T follicular helper cell (primary cell): ENCODE results near the gene AMN1.
"Not testable (repeated sequence)": the region's sequence is repeated elsewhere in the genome, so short reads cannot be mapped to it uniquely, and the experiment has no call there.

Experiments used
- DNase-seq: peaks from one replicate; pipeline ENCODE4 v3.0.0-alpha.2; 2020; ENCODE audit warnings: low read depth
- total RNA-seq, 2 experiments: gene quantifications; one replicate each; lab custom pipeline; 2026; lab: John Stamatoyannopoulos, UW

The AMN1 gene
- total RNA-seq = 3.3 to 10.1 reads per million in 2 experiments

- peak; percentile 93 for DNase-seq
Measured at GRCh38 chr12:31728917-31729640, at the start of gene AMN1. Gene AMN1, minus strand, starts transcription at chr12:31729021. Its CDS starts 13 bp downstream, at chr12:31729008.

DNA sequence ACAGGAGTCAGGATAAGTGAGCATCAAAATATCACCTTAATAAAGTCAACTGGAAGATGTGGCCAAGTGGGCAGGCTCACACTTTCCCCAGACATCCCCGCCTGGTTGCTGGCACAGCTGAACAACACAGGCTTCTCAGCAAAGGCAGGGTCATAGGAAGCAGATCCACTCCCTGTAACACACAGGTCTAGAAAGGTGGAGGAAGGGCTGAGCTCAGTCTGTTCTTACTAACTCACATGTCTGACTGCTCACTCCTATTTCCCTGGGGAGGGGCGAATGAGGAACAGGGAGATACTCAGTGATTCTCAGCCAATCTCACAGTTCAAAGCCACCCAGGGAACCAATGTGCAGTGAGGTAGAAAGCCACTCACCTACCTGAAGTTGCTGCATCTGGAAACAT is 45.0 kb upstream of the AMN1 start:
- DNase-seq = no peak

- no peak for DNase-seq
Measured at GRCh38 chr12:31773223-31773750, 44.5 kb upstream of the AMN1 start.

- no peak for DNase-seq
Measured at GRCh38 chr12:31772685-31773222, 43.9 kb upstream of the AMN1 start.

GRCh38 chr12:31772186-31772585 is 43.4 kb upstream of the AMN1 start:
- DNase-seq = no peak

GRCh38 chr12:31768046-31768445 is 39.2 kb upstream of the AMN1 start:
- DNase-seq = no peak

GRCh38 chr12:31765931-31766330 is 37.1 kb upstream of the AMN1 start:
- no peak for DNase-seq

- no peak for DNase-seq
Measured at GRCh38 chr12:31759632-31760459, 31.0 kb upstream of the AMN1 start.

DNA sequence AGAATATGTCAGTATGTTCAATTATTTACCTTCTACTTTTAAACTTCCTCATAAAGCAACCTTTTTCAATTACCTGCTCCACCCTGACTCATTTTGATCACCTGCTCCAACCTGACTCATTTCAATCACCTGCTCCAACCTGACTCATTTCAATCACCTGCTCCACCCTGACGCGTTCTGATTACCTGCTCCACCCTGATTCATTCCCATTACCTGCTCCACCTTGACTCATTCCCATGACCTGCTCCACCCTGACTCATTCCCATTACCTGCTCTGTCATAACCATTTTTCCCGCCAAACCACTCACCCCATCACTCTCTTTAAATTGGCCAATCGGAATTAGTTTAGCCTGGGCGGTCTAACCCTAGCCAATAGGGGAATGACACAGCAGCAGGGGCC is 29.5 kb upstream of the AMN1 start:
- not testable (repeated sequence) for DNase-seq

- DNase-seq = no peak
Measured at GRCh38 chr12:31756977-31757420, 28.2 kb upstream of the AMN1 start.

DNA sequence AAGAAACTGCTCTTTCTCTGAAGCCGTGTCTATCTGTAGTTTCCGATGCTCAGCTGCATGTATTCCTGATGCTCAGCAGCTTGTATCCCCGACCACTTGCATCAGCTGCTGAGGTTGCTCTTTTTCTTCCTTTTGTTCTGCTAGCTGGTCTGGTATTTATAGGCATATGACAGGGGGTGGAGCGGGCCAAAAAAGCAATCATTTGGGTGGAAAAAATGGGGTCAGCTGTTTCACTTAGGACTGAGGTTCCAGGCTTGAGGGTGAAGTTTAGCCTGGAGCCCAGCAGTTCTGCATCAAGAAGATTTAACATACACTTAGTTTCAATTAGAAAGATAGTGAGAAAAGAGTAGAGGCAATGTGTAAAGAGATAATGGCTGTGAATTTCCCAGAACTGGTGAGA is 23.6 kb upstream of the AMN1 start:
- no peak for DNase-seq

DNA sequence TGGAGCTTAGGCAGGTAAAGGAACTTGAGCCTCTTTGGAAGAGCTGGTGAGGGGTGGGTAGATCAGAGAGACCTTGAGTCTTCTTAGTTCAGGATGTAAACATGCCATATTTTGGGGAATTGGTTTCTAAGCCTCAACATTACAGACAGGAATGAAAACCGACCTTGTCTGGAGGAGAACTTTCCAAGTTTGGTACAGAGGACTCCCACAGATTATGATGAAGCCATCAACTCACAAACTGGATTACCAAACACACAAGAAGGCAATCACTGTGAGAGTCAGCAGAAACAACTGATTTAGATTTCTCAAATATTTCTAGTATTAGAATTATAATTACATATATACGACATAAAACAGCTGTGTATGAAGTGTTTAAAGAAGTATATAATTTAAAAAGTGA is 22.3 kb upstream of the AMN1 start:
- DNase-seq = no peak

GRCh38 chr12:31750747-31751039 is 21.9 kb upstream of the AMN1 start:
- no peak for DNase-seq

- DNase-seq = no peak
Measured at GRCh38 chr12:31749024-31749704, 20.3 kb upstream of the AMN1 start.

- no peak for DNase-seq
Measured at GRCh38 chr12:31745242-31745641, 16.4 kb upstream of the AMN1 start.

DNA sequence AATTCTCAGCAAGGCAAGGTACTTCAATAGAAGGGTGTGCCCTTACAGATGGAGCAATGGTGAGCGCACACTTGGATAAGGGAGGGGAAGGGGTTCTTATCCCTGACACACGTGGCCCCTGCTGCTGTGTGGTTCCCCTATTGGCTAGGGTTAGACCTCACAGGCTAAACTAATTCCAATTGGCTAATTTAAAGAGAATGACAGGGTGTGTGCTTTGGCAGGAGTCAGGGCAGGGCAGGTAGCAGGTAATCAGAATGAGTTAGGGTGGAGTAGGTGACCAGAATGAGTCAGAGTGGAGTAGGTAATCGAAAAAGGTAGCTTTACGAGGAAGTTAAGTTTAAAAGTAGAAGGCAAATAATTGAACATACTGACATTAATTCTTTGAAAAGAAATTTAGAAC is 15.5 kb upstream of the AMN1 start:
- not testable (repeated sequence) for DNase-seq

DNA sequence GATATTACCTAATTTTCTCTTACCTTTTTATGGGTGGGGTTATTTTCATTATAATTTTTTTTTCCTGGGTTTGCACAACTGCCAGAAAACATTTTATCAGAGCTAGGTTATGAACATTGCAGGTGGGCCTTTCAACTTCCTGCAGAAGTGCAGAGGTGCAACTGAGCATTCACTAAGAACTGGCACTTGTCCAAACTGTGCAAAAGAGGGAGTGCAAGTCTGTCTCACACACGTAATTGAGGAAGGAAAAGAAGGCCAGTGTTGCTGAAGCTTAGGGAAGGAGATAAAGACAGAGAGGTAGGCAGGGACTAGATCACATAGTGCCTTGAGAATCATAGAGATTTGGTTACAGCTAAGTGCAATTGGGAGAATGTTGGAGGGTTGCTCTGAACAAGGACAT is 14.1 kb upstream of the AMN1 start:
- DNase-seq = no peak

DNA sequence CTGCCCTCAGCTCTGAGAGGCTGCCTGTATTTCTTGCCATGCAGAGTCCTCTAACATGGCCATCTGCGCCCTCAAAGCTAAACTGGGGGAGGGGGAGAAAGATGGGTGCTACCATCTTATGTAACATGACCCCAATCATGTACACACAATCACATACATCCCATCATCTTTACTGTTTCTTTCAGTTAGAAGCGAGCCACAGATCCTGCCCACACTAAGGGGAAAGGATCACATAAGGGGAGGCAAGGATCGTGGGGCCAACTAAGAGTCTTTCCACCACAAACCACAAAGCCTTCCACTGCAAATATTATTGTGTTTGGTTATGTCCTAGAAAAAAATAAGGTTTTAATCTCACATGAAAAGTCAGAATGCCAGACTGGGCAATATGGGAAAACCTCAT is 11.8 kb upstream of the AMN1 start:
- no peak for DNase-seq

DNA sequence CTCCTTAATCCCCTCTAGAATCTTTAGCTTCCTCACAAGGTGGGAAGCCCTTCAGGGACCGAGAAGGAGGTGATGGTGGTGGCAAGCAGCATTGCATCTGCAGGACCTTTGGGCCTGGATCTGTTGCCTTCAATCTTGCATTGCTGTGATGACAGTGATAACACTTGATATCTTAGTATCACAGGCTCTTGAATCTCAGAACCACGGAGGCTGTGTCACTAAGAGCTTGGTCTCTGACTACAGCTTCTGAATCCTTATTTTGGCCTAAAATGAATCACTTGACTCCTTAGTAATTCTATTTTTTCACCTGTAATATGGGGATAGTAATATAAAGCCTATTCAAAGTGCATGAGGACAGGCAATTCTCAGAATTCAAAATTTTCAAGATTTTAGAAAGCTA is 8.9 kb upstream of the AMN1 start:
- no peak for DNase-seq

DNA sequence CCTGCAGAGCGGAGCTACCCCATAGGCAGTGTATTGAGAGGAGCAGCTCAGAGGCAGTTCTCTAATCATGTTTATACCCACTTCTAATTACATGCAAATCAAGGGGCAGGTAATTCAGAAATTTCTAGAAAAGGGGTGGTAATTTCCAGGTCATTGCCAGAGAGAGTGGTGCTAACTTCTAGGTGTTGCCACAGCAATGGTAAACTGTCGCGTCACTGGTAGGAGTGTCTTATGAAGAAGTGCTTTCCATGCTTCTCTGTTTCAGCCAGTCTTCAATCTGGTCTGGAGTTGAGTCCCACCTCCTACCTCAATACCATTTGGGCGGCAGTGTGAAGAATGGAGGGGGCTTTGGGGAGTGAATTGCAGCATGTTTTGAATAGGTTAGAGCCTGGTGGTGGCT is 8.5 kb upstream of the AMN1 start:
- DNase-seq = no peak

DNA sequence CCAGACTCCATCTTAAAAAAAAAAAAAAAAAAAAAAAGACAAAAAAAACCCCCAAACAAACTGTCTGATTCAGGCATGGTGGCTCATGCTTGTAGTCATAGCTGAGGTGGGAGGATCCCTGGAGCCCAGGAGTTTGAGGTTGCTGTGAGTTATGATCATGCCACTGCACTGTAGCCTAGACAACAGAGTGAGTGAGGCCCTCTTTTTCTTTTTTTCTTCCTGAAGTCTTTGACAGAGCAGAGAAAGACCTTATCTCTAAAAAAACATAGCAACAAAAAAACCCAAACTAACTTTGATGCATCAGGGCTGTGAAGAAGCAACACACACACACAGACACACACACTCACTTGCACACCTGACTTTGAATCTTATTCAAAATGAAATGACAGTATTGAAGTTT is 7.7 kb upstream of the AMN1 start:
- DNase-seq = peak; percentile 54
